HG02884 (cell line): ENCODE data around the gene TRAM1L1.

Source experiments
- ATAC-seq: cut with Tn5 transposase; IDR thresholded peaks from one replicate; pipeline ENCODE4 v1.9.1; 2021; ENCODE audit warnings: mild to moderate bottlenecking, moderate library complexity; ENCODE audit not compliant: unreplicated experiment

The TRAM1L1 gene

GRCh38 chr4:117084866-117085701 is at the start of gene TRAM1L1:
Gene TRAM1L1 (minus strand): TSS chr4:117085576. CDS start chr4:117085393, 183 bp downstream.
- peak; percentile 73 for ATAC-seq

- ATAC-seq: no peak
These were observed 49.0 kb upstream of the TRAM1L1 start for GRCh38 chr4:117134386-117134785.

- ATAC-seq: no peak
These were observed 11.5 kb upstream of the TRAM1L1 start for GRCh38 chr4:117096886-117097285.

- no peak for ATAC-seq
These were observed 11.1 kb upstream of the TRAM1L1 start for GRCh38 chr4:117096462-117096861.

DNA sequence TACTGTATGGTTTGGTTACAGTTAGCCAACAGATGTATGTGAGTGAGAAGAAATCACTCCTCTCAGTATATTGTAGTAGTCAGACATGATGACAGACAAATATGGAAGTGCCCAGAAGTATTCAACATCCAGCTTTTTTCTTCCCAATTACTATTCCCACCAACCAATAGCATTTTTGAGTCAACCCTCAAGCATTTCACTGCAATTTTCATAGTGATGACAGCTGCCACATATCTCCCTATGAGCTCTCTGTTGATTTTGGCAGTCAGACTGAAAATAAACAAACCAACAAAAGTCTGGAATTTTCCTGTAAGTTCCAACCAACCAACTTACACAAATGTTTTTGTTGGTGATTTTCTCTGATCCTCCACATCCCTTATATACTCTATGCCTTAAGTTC is 8.2 kb upstream of the TRAM1L1 start:
- no peak for ATAC-seq

DNA sequence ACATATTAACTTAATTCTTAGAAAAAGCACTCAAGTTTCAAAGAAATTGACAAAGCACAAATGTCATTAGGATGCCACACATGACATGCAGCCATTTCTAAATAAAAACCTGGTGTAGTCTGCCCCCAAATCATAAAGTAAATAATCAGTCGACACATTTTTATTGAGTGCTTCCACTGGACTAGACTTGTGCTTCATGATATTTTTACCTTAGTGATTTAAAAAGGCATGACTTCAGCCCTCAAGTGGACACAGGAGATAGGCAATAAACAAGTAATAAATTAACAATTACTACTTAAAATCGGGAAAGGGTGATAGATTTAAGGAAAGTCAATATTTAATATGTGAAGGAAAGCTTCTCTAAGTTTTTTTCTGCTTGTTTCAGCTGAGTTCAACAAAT is 7.6 kb downstream of the TRAM1L1 start:
- ATAC-seq: no peak

DNA sequence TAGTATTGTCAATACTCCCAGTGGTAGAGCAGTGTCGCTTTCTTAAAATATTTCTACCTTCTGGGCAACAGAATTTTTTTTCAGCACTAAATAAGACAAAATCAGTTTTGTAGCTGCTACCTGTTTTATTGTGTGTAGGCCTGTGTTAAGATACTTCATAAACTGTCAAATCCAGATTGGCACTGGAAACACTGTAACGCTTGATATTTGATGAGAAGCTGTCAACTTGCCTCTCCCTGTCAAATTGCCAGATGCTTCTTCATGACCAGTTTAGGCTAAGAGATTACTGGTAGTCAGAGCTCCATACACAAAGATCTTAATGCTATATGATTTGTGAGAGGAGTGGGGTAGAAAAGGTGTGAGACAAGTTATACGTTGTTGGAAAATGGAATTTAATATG is 17.3 kb downstream of the TRAM1L1 start:
- ATAC-seq: no peak

DNA sequence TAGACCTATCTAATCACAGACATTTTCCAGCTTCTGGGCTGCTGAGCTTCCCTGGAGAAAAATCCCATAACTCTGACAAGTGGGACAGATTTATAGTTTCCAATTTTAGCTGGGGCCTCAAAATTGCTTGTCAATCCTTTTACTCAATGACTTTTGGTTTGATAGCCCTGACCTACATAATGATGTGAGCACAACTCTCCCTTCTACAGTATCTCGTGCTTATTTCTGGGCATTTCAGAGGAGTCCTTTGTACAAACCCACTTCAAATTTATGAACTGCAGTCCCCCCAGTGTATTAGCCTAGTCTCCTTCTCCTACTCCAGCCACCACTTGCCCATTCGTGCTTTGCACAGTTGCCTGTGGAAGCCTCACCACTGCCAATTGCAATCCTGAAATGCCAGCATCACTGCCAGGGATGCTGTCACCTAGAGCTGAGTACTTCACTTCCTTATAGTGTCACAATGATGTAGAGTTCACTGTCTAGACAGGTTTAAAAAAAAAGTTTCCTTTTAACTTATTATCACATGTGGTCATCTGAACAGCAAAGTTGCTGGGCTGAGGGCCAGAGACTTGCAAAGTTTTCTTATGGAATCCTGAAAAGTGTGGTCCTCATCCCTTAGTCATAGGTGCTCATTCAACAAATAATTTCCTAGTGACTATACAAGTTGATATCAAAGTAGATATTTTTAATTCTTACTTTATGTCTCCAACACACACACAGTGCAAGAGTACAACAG is 21.2 kb downstream of the TRAM1L1 start:
- ATAC-seq: no peak

GRCh38 chr4:117042962-117043361 is 42.4 kb downstream of the TRAM1L1 start:
- ATAC-seq: no peak
